GM21825 (cell line): Measurements from ENCODE around the gene SERPINA9.
"Not testable (repeated sequence)": the region's sequence is repeated elsewhere in the genome, so short reads cannot be mapped to it uniquely, and the experiment has no call there.

Experiments used
- ATAC-seq: cut with Tn5 transposase; IDR thresholded peaks from one replicate; pipeline ENCODE4 v1.9.1; 2021; ENCODE audit warnings: mild to moderate bottlenecking, moderate library complexity; ENCODE audit not compliant: unreplicated experiment

SERPINA9 gene

DNA sequence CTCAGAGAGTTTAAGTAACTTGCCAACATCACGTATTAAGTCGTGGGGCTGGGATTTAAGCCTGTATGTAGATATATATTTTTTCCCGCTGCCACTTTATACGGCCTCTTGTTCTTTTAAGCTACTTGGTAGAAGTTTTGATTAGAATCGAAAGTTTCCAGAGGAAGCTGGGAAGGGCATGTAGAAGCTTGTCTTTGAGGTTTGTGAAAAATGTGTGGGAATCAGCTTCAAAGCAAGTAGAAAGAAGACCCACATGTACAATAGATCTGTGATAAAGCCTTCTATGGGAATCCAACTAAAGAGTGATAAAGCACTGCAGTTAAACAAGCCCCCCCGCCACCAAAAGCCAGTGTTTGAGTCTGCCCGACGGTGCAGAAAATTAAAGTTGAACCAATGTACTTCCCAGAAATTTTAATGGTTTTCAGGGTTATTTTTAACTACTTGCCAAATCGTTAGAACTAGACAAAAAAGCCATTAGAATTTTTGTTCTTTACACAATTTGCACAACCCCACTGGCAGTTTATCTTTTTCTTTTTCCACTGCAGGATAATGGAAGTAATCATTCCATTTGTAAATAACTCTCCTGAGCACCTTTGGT, 48.9 kb downstream of the SERPINA9 start:
- no peak for ATAC-seq

DNA sequence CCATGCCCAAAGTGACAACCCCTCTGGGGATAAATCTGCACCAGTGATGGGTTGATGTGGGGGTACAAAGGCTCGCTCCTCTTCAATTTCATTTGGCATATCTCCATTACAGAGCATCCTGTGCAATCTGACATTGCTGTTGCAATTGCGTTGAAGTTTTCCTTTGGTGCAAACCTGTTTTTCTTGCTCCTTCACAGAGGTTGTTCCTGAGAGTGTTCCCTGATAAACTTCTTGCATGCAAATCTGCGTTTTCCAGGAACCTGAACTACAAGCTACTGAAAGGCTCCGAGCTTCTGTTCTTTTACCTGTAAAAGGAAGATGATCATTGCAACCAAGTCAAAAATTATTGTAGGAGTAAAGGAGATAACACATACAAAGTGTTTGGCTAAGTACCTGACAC, 49.5 kb downstream of the SERPINA9 start:
- ATAC-seq = no peak

DNA sequence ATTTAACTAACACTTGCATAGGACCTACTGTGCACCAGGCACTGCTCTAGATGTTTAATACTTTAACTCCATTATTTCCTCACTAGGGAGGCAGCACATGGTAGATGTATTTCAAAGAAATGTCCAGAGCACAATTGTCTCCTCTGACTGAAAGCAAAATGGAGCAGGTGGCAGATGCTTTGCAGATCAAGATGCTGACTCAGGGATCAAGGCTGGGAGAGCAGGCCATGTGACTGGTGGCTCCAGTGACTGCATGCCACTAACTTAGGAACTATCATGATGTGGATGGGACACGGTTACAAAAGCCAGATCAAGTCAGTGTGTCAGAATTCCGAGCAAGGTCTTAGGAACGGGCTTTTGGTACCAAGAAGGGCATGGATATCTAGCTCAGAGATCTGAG, 51.6 kb downstream of the SERPINA9 start:
- ATAC-seq = no peak

DNA sequence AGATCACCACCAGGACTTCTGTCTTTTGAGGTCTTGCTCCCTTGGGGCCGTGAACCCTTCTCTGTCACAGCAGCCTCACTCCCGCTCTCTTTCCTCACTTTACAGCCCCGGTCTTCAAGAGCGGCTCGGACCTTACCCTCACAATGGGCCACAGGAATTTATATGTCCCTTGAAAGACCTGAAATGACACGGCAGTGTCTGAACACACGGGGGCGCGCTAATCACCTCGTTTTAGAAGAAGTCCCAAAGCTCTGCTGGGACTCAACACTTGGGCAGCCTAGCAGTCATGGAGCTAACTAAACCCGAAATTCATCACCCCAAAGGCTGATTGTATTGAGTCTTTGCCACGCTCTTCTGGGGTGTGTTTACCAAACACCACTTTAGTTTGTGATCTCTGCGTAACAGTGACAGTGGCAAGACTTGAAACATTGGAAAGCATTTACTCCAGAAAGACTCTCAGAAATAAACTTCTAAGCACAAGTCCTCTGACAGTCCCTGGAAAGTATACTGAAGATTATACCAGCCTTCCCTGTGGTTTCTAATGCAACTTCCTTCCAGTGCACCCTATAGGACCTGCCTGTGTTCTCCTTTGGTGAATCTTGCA, 52.4 kb downstream of the SERPINA9 start:
- no peak for ATAC-seq

DNA sequence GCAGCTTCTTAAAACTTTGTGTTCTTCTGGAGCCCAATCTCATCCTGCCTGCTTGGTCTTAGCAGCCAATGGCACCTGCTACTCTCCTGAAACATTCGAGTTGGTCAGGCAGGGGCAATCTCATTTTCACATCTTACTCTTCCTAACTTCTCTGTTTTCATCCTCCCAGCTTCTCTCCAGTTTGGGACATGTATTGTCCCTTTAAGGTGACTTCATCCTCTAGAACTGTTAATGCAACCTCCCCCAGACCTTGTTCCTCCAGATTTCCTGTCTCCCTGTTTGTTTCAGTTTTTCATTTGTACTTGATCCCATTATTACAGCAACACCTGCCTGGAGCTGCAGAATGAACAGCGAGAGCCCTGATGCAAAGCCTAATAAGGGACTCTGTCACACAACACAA, 54.7 kb downstream of the SERPINA9 start:
- ATAC-seq = no peak

DNA sequence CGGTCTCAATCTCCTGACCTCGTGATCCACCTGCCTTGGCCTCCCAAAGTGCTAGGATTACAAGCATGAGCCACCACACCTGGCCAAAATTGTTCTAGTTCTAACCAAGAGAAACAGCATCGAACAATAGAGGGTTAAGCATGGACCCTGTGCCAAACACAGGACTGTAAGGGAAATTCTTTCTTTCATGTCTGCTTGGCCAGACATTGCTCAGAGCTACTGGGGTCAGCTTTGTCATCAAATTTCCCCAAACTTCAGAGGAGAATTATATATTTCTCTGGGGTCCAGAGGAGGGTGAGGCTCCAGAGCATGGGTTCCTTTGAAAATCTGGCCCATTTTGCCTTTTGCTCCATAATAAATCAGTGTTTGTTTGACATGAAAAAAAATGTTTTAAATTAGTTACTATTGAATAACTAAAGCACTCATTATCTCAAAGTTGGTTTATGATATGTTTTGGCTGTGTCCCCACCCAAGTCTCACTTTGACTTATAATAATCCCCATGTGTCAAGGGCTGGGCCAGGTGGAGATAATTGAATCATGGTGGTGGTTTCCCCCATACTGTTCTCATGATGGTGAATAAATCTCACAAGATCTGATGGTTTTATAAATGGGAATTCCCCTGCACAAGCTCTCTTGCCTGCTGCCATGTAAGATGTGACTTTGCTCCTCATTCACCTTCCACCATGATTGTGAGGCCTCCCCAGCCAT, 58.3 kb downstream of the SERPINA9 start:
- not testable (repeated sequence) for ATAC-seq
